Stimulated activated CD8-positive, alpha-beta memory T cell treated with anti-CD3 and anti-CD28 coated beads, Interleukin-4, amount 100 ng/mL, for 4 hours (primary cell): Measurements from ENCODE around the gene EPHA6.

ENCODE experiments used
- DNase-seq, 2 donors: peaks; one replicate each; pipeline ENCODE4 v3.0.0-alpha.2; 2020; ENCODE audit warnings: low read depth in 2 of 2, low spot score in 1 of 2

The EPHA6 gene

DNA sequence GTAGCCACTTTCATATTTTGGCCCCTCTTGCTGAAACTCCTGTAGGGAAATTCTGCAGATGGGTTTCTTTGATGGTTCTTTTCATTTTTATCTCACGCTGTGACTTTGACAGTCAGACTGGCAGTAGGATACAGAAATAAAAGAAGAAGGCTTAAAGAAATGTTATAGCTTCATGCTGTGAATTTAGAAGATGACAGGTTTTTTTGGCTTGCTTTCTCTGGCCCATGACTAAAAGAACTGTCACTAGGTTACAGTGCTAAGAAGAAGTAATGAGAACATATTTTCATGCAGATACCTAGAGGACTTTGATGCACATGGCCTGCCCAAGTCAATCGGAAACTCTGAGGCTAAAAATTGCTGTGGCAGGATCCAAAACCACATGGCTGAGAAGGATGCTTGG, 334.5 kb downstream of the EPHA6 start:
- DNase-seq, result no peak

DNA sequence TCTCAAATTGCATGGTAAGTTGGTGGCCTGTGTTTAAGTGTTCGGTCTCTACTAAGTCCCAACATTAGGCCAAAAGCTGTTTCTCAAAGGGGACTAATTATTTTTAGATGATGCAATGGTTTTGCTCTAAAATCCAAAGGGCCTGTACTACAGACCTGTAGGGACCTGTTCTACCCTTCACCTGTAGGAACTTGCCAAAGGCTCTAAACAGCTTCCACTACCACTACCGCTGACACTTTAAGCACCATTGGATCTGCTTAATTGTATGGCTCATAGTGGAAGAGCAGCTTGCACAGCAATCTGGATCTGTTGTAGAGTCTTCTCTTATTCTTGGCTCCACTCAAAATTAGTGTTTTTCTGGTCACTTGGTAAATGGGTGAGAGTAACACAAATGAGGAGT, 346.8 kb downstream of the EPHA6 start:
- DNase-seq, result no peak

DNA sequence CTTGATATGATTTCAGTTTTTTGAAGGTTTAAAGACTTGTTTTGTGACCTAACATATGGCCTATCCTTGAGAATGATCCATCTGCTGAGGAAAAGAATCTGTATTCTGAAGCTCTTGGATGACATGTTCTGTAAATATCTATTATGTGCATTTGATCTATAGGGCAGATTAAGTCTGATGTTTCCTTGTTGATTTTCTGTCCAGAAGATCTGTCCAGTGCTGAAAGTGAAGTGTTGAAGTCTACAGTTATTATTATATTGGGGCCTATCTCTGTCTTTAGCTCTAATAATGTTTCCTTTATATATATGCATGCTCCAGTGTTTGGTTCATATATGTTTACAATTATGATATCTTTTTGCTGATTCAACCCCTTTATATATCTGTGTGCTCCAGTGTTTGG, 362.8 kb downstream of the EPHA6 start:
- DNase-seq, result no peak

DNA sequence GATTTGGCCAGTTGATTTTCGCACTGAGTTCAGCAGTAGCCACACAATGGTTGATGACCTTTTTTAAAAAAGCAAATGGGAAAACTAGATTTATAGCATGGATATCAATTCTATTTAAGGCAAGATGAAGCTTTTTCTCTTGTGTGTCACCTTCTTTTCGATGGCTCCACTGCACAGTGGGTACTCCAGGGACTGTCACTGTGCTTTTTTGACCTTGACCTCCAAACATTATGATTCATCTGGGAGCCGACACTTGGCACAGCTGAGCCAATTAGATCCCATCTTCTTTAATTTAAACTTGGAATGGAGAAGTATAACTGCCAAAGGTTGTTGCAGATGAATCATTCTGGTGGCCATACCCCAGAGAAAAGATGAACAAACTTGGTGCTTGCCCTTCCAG, 367.3 kb downstream of the EPHA6 start:
- no peak for DNase-seq

DNA sequence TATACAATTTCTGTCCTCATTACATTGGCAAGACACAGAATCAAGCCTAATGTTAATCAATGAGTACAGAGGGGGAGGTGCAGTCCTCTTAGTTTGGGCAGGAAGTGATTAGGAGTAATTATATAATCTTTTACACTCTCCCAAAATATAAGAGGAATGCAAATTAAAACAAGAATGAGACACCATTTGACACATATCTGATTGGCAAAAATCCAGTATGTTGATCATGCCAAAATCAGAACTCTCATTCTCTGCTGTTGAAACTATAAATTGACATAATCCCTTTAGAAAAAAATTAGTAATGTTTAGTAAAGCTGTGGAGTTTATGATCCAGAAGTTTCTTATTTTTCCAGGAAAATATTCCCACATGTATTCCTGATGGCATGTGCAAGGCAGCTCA, 373.4 kb downstream of the EPHA6 start:
- DNase-seq, result no peak

DNA sequence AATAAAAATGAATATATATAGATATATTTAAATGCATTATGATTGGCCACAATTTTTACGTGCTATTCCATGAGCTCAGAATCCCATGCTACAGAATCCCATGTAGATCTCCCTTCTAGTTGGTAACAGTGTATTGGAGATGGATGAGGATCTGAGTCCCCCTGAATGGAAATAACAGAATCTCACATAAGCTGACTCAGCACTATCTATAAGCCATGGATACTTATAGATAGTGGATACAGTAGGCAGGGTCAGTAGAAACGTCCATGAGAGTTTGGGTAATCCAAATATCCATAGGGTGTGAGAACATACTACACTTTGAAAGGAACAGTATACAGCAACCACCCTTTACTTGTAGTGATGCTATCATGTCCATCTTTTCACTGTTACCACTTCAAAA, 375.4 kb downstream of the EPHA6 start:
- DNase-seq, result no peak

DNA sequence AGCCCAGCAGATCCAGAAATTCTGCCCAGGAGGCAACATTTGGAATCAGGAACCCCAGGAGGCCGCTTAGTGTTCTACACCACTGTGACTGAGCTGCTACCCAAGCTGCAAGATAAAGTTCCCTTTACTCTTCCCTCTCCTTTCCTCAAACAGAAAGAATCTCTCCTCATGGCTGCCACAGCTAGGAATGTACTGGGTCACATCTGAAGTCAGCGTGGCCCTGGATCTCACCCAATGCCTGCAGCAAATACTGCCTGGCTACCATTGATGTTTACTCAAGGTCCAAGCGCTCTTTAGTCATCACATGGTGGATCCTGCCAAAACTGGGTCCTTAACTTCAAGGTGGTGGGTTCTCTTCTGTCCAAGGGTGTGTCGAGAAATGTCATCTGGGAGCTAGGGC, 382.7 kb downstream of the EPHA6 start:
- DNase-seq, result no peak

DNA sequence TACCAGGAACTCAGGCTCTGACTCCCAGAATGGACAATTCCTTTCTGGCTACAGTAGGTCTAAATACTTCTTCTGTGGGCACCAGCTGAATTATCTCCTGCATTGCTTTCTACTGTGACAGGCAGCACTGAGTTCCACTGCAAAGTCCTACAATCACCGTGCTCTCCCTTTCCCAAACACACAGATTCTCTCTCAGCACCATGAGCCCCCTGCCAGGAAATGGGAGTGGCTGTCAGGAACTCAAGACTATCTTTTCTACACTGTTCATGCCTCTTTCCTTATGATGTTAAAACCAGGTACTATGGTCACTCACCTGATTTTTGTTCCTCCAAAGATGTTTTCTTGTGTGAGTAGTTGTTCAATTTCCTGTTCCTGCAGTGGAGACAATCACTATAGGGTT, 383.4 kb downstream of the EPHA6 start:
- no peak for DNase-seq

DNA sequence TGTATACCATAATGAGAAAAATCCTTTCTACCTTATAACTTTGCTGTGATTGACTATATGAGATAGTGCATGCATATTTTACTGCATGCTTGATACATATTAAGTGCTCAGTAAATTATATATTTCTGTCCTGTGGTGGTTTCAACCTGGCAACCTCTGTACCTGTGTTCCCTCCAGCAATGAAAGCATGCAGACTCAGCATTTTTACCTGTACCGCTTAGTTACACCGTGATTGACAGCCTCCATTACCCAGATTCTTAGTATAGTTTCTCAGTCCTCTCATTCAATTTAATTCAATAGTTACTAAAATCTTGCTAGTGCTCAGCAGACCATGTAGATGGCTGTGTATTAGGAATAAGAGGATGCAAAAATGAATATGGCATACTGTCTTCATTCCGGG, 386.0 kb downstream of the EPHA6 start:
- DNase-seq, result no peak

DNA sequence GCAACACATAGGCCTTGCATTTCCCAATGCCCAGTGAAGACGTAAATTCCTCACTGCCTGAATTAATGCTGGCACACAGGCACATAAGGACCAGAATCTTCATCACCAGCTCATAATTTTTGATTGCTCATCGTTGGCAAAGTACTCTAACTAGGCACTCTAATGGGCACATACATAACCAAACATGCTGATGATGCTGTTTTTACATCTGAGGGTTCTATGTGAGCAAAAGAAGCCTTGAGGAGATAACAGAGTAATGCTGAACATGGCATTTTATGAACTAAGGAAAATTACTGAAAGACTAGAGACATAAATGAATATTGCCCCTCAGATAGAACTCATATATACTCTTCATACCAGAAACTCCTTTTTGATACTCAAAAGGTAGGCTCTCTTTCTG, 387.4 kb downstream of the EPHA6 start:
- no peak for DNase-seq

DNA sequence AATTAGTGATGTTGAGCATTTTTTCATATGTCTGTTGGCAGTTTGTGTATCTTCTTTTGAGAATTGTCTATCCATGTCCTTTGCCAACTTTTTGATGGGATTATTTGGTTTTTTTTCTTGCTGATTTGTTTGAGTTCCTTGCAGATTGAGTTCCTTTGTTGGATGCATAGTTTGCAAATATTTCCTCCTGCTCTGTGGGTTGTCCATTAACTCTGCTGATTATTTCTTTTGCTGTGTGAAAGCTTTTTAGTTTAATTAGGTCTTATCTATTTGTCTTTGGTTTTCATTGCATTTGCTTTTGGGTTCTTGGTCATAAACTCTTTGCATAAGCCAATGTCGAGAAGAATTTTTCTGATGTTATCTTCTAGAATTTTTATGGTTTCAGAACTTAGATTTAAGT, 414.6 kb downstream of the EPHA6 start:
- DNase-seq, result no peak

DNA sequence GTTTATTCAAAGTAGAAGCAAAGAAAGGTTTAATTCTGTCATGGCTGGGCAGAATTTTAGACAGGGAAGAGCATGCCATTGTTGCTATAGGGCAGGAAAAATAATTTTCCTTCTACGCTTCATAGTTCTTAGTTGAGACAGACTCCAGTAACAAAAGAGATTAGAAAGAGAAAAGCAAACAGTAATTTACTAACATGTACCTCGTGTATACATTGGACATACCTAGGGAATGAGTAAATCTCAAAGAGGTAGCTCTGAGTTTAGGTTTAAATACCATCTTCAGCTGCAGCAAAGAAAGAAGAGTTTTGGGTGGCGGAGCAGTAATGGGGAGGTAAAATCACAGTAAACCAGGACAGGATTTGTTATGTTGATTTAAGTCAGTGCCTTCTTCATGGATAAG, 416.1 kb downstream of the EPHA6 start:
- DNase-seq, result no peak

DNA sequence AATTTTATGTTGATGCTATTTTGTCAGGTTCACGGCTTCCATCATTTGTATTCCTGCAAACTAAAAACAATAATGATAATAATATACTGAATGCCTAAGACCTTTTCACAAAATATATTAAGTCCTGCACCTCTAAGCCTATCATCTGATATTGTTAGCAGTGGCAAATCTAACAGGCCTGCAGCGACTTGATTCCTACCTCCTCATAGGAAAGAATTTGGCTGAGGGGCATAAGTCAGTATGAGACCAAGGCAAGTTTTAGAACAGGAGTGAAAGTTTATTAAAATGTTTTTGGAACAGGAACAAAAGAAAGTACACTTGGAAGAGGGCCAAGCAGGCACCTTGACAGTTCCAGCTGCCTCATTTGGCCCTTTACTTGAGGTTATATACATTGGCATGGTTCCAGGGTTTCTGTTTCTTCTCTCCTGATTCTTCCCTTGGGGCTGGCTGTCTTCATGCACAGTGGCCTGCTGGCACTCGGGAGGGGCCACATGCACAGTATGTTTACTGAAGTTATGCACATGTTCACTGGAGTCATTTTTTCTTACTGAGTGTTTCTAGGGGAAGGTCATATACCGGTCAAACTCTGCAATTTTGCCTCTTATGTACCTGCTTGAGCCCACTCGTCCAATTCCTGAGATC, 418.1 kb downstream of the EPHA6 start:
- DNase-seq, result no peak

DNA sequence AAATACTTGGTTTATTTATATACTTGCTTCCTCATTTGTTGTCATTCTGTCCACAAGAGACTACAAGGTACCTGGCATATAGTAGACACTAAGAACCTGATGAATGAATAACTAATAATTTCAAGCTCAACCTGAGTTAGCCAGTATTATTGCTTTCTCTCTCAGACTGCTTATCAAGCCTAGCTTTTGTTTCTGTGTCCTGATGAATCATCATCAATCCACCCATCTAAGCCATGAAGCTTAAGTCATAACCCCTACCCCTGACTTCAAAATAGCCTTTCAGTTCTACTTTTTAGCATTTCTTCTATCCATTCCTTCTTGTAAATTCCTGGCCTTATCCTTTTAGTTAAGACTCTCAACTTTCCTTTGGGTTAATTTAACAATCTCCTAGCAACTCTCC, 420.8 kb downstream of the EPHA6 start:
- DNase-seq, result no peak

DNA sequence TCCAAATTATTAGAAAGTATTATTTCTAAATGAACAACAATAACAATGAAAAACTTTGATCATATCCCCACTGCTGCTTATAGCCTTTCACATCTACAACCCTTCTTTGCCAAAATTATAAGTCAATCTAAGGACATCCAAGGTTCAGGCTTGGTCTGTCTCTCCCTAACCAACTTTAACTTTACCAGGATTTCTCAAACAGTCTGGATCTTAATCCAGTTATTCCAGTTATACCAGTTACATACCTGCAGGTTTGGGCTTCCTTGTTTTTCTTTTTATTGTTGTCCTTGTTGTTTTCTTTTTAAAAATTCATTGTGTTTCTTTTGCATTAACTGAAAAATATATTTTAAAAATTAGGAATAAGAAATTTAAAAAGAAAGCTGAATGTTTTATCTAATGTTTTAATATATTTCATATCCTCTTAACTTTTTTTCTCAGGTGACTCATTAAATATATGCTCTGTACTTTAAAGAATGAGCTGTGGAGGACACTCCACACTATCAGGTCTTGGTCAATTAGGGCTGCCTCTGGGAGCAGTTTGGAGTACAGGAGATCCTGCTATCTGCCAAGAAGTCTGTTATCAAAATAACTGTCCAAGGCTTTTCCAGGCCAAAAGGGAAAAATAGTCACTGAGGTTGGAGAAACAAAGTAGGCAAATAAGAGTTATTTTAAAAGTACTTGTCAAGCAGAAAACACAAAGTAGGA, 421.4 kb downstream of the EPHA6 start:
- no peak for DNase-seq

DNA sequence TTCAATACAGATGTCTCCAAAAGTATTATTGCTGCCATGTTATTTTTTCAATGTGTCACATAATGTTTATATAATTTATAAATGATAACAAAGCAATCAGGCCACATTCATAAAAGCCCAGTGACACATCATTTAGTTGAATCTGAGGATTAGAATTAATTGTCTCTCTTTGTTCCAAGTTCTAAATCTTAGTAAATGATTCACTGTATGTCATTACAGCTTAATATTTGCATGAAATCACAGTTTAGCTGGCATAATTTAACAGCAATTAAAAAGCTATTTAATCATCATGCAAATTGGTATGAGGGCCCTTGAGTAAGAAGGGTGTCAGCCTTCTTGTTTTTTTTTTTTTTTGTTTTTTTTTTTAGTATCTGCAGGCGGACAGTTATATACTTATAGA, 427.0 kb downstream of the EPHA6 start:
- no peak for DNase-seq

DNA sequence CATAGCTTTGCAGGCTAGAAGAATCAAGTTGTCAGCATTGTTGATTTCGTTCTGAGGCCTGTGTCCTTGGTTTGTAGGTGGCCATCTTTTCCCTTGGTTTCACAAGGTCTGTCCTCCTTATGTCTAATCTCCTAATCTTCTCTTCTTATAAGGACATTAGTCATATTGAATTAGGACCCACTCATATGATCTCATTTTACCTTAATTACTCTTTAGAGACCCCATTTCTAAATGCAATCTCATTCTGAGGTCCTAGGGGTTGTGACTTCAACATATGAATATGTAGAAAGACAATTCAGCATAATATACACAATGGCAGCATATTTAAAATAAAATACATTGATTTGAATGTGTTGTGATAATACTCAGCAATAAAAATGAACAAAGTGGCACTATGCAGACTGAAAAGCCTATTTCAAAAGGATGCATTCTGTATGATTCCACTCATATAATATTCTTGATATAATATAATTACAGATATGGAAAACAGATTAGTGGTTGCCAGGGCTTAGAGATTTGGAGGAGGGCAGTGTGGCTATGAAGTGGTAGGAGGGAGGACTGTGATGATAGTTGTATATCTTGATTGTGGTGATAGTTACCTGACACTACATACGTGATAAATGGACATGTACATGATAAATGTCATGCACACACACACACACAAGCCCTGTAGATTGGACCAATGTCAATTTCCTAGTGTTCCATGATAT, 431.0 kb downstream of the EPHA6 start:
- DNase-seq, result no peak

DNA sequence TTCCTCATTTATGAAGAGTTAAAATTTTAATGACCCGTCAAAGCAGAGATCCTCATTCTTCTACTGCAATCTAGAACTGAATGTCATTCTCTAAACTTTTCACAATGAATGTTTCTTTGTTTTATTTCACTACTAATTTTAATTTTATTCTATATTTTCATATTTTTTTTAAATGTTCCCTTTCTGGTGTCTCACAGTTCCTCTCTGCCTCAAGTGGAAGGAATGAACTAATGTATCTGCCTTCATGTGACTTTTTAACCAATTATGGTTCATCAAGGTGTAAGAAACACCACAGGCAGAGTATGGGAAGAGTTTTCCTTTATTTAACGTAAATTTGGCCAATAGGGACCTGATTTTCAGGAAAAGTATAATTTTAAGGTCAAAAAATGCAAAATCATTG, 441.7 kb downstream of the EPHA6 start:
- DNase-seq, result no peak

DNA sequence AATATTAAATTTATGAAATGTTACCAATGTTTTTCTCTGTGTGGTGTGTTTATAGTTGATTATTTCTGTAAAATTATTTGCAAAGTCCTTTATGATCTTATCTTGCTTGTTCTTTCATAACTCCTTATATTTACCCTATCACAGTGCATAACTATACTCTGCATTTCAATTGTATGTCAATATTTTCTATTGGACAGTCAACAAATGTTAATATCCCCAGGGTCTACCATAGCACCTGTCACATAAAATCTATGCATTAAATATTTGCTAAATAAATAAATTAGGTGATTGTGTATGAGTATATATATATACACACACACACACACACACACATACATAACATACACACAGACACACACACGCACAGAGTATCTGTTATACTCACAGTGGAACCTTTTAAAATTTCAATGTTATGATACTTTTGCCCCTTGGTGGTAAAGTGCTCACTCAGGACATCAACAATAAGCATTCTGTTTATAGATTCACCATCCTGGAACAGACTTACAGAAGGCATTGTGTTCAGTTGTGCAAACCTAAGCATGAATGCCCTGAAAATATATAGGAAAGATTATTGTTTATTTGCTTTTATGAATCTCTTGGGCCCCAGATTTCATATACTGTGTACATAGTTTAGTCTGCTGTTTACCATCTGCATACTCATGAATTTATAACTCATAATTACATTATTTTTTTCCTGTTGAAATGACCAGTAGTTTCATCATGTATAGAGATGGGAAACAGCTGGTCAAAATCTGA, 443.7 kb downstream of the EPHA6 start:
- no peak for DNase-seq

DNA sequence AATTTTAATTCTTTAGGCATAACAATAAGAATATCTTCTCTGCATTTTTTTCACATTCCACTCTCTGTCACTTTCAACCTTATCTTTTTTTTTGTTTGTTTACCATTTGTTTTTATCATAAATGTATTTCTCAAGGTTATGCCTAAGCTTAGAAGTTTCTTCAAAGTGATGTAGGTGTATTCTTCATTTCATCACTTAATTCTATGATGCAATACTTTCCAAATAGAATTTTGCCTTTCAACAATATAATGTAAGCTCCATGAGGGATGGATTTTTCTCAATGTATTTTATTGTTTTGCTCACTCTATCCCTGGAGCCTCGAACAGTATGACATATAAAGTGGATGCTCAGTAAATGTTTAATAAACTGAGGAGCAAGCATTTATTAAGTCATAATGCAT, 444.9 kb downstream of the EPHA6 start:
- DNase-seq, result no peak

DNA sequence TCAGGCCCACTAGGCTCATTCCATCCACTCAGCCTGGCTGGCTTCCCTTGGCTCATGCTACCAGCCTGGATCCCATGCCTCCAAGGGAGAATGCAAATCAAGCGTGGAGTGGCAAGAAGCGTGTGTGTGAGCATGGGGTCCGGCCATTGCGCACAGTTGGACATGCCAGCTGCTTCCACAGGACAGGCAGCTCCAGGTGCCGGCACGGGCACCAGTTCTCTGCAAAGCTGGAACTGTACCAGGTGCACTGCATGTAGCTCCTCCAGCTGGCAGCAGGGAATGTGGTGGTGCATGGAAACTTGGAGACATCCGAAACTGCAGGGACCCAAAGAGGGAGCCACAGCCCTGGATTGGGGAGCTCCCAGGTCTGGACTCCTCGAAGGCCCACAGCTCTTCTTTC, 449.8 kb downstream of the EPHA6 start:
- DNase-seq, result no peak
